Measurements from ENCODE around the gene EP400.

- no peak for TF ChIP-seq ZNF670 (tag by site-specific recombination; IDR thresholded peaks at IDR 0.05; ENCODE audit: low read depth)
- TF ChIP-seq CTCF (tag by site-specific recombination; IDR thresholded peaks at IDR 0.05), result no peak
- no peak for TF ChIP-seq SP7 (tag by site-specific recombination; IDR thresholded peaks at IDR 0.05)
- TF ChIP-seq ZNF138 (tag by site-specific recombination; IDR thresholded peaks at IDR 0.05; ENCODE audit: borderline replicate concordance), result no peak
- no peak for TF ChIP-seq ZNF639 (tag by site-specific recombination; IDR thresholded peaks at IDR 0.05)
- TF ChIP-seq GLI2 (tag by site-specific recombination; IDR thresholded peaks at IDR 0.05; ENCODE audit: borderline replicate concordance, low read depth), result no peak
Measured at GRCh38 chr12:132006056-132006680, 56.4 kb downstream of the EP400 start.
